ENCODE results near the gene TPD52L1.
"Not testable (repeated sequence)": the region's sequence is repeated elsewhere in the genome, so short reads cannot be mapped to it uniquely, and the experiment has no call there.

TPD52L1 gene

DNA sequence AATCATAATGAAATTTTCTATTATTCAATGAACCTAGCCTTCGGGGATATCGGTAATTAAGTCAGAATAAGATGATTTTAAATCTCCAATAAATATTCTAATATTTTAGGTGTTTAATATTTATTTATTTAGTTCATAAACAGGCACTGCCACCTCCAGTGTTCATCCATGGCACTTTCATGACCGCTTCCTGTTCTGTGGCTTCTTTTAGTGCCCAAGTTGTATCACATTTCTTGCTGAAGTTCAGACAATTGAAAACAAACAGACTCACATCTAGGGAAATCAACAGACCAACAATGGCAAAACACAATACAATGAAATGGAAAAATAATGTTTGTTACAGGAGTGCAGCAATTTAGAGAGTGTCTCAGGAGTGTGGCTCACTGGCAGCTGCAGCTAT is 122.2 kb downstream of the TPD52L1 start:
- TF ChIP-seq, protein P1, sequence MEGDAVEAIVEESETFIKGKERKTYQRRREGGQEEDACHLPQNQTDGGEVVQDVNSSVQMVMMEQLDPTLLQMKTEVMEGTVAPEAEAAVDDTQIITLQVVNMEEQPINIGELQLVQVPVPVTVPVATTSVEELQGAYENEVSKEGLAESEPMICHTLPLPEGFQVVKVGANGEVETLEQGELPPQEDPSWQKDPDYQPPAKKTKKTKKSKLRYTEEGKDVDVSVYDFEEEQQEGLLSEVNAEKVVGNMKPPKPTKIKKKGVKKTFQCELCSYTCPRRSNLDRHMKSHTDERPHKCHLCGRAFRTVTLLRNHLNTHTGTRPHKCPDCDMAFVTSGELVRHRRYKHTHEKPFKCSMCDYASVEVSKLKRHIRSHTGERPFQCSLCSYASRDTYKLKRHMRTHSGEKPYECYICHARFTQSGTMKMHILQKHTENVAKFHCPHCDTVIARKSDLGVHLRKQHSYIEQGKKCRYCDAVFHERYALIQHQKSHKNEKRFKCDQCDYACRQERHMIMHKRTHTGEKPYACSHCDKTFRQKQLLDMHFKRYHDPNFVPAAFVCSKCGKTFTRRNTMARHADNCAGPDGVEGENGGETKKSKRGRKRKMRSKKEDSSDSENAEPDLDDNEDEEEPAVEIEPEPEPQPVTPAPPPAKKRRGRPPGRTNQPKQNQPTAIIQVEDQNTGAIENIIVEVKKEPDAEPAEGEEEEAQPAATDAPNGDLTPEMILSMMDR (IDR thresholded peaks at IDR 0.05; ENCODE audit: control insufficient read depth, extremely low read depth, insufficient read depth): no peak; the same call in 1 of the 2 replicates
- H3K4me3 ChIP-seq (ENCODE audit: low read depth, low read length): no peak overlapping the region
- DNase-seq (ENCODE audit: low read depth): no peak

DNA sequence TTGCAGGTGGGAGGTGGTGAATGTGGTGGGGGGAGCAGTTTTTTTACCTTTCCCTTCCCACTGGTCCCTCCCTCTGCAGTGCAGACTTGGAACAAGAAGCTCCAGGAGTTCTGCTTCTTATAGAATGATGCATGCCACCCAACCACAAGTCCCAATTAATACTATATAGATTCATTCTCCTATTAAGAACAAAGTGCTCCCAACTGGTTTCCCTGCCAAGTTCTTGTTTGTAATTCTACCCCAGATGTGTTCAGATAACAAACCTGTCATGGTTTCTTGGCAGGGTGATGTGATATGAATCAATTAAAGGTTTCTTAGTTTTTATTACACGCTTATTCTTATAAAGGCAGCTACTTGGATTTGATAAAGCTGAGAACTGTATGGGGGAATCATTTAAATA is 124.3 kb downstream of the TPD52L1 start:
- TF ChIP-seq, protein P1 (IDR thresholded peaks at IDR 0.05; ENCODE audit: control insufficient read depth, extremely low read depth, insufficient read depth): no peak
- DNase-seq (ENCODE audit: low read depth): peak; percentile 87

DNA sequence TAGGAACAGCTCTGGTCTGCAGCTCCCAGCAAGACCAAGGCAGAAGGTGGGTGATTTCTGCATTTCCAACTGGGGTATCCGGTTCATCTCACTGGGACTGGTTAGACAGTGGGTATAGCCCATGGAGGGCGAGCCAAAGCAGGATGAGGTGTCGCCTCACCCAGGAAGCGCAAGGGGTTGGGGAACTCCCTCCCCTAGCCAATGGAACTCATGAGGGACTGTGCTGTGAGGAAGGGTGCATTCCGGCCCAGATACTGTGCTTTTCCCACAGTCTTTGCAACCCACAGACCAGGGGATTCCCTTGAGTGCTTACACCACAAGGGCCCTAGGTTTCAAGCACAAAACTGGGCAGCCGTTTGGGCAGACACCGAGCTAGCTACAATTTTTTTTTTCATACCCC is 126.4 kb downstream of the TPD52L1 start:
- DNase-seq (ENCODE audit: low read depth): no peak
- TF ChIP-seq, protein P1 (IDR thresholded peaks at IDR 0.05; ENCODE audit: control insufficient read depth, extremely low read depth, insufficient read depth): no peak
- H3K4me3 ChIP-seq (ENCODE audit: low read depth, low read length): no peak overlapping the region

More for the DNA sequence above, 124.3 kb downstream of the TPD52L1 start:
- H3K4me3 ChIP-seq (ENCODE audit: low read depth, low read length): no peak overlapping the region

DNA sequence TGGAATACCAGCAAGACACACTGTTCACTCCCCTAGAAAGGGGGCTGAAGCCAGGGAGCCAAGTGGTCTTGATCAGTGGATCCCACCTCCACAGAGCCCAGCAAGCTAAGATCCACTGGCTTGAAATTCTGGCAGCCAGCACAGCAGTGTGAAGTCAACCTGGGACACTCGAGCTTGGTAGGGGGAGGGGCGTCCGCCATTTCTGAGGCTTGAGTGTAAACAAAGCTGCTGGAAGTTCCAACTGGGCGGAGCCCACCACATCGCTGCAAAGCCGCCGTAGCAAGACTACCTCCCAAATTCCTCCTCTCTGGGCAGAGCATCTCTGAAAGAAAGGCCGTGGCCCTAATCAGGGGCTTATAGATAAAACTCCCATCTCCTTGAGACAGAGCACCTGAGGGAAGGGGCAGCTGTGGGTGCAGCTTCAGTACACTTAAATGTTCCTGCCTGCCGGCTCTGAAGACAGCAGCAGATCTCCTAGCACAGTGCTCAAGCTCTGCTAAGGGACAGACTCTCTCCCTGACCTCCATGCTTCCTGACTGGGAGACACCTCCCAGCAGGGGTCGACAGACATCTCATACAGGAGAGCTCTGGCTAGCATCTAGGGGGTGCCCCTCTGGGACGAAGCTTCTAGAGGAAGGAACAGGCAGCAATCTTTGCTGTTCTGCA is 126.9 kb downstream of the TPD52L1 start:
- H3K4me3 ChIP-seq (ENCODE audit: low read depth, low read length); DNase-seq (ENCODE audit: low read depth): not testable (repeated sequence)

DNA sequence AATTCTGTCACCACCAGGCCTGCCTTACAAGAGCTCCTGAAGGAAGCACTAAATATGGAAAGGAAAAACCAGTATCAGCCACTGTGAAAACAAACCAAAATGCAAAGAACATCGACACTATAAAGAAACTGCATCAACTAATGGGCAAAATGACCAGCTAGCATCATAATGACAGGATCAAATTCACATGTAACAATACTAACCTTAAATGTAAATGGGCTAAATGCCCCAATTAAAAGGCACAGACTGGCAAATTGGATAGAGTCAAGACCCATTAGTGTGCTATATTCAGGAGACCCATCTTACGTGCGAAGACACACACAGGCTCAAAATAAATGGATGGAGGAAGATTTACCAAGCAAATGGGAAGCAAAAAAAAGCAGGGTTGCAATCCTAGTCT is 128.9 kb downstream of the TPD52L1 start:
- not testable (repeated sequence) for H3K4me3 ChIP-seq (ENCODE audit: low read depth, low read length); DNase-seq (ENCODE audit: low read depth)

DNA sequence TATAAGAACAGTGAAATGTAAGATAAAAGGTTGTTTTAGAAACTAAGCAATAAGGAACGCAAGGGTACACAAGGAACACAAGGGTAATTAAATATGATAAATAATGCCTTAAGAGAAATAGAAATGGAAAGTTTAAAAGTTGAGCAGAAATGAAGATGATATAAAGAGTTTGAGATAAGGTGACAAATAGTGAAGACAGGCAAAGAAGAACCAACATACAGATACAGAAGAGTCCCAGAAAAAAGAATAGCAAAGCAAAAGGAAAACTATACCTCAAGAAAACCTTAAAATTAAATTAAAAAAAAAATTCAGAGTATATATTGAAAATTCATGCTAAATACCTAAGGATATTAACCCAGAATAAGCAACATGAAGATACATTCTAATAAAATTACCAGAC is 131.8 kb downstream of the TPD52L1 start:
- no peak overlapping the region for H3K4me3 ChIP-seq (ENCODE audit: low read depth, low read length)
- TF ChIP-seq, protein P1 (IDR thresholded peaks at IDR 0.05; ENCODE audit: control insufficient read depth, extremely low read depth, insufficient read depth): no peak
- no peak for DNase-seq (ENCODE audit: low read depth)

DNA sequence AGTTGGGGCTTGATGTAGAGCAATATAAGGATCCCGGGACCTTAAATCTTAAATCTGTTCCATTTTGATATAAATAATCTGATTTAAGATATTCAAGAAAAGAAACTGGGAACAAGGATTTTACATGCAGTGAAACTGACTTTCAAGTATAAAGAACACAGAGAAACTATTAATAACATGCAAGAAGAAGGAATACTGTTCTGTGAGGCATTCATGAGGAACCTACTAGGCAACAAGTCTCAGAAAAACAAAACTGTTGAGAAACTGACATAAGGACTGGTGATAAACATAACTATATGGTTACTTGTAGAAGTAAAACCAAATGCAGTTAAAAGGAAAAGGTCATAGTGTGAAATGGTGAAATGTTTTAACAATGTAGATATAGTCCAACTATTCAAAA is 132.4 kb downstream of the TPD52L1 start:
- no peak for DNase-seq (ENCODE audit: low read depth)
- H3K4me3 ChIP-seq (ENCODE audit: low read depth, low read length): no peak overlapping the region
- TF ChIP-seq, protein P1 (IDR thresholded peaks at IDR 0.05; ENCODE audit: control insufficient read depth, extremely low read depth, insufficient read depth): no peak

DNA sequence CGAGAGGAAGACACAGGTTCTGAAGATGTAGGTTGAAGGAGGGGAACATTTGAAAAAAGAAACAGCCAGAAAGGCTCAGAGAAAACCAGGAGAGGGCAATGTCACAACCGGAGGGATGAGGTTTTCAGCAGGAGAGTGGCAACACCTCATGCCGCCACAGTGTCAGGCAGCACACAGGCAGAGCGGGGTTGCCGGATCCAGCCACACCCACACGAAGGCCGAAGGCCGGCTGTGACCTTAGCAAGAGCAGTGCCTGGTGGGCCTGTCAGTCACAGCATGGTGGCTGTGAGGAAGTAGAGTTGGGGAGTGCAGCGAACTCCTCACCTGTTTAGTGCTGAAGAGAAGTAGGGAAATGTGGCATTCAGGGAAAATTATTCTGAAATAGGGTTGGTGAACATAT is 134.1 kb downstream of the TPD52L1 start:
- no peak overlapping the region for H3K4me3 ChIP-seq (ENCODE audit: low read depth, low read length)
- TF ChIP-seq, protein P1 (IDR thresholded peaks at IDR 0.05; ENCODE audit: control insufficient read depth, extremely low read depth, insufficient read depth): no peak
- DNase-seq (ENCODE audit: low read depth): no peak
